ENCODE results near the gene INPP5A. TPM values are rescaled to one million over a fixed set of nuclear protein-coding genes. Genes with fewer than 3 reads are reported as not detected.

Gene INPP5A
- total RNA-seq, 1 experiment from 2014 or later = 16.6 TPM

DNA sequence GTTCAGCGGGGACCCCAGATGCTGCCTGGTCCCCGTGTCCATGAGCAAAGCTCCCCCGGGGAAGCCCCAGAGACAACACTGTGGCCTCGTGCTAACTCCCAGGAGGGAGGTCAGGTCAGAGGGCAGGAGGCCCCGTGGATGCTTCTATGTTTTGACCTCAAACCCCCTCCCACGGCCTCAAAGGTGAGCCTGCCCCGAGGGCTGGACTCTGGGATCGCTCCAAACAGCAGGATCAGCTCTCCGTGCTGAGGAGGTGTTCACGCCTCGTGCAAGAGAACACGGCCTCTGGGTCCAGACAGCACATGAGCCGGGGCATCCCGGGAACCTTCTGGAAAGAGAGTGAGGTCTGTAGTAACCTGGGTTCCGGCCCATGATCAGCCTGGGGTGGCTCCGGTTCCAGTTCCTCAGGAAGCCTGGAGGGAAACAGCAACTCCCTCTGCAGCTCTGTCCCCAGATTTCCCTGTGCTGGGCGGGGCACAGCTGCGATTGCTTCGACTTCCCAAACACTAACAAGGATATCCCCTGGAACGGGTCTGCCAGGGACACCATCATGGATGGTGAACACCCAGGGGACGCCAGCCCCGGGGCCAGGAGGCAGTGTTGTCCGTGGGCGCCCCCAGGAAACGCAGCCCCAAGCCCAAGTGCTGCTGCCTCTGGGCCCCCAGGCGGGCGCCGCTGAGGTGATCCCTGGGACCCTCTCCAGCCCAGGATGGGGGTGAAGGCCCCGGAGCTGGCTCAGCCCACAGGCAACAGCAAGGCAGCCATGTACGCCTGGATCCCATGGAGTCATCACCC is 18.0 kb upstream of the INPP5A start:
- Mint-ChIP-seq H3K27ac (ENCODE audit: unreplicated experiment) (peak overlapping the region; percentile 58), H3K9me3 (ENCODE audit: low read depth, unreplicated experiment) (no peaks in the 10 kb centered on the region), H3K4me1 (ENCODE audit: low read depth, unreplicated experiment) (peaks cover 19% of the 10 kb centered on the region), H3K4me3 (ENCODE audit: low read depth, unreplicated experiment) (peak overlapping the region; percentile 58), H3K36me3 (ENCODE audit: insufficient read depth, unreplicated experiment) (peaks cover 13% of the 10 kb centered on the region), H3K27me3 (ENCODE audit: unreplicated experiment) (peaks cover 10% of the 10 kb centered on the region)
- CTCF ChIA-PET = no interaction called here
- intact Hi-C loops (cut with micrococcal nuclease; ENCODE audit: unreplicated experiment) = no loop called here
- TF ChIP-seq, protein P1, sequence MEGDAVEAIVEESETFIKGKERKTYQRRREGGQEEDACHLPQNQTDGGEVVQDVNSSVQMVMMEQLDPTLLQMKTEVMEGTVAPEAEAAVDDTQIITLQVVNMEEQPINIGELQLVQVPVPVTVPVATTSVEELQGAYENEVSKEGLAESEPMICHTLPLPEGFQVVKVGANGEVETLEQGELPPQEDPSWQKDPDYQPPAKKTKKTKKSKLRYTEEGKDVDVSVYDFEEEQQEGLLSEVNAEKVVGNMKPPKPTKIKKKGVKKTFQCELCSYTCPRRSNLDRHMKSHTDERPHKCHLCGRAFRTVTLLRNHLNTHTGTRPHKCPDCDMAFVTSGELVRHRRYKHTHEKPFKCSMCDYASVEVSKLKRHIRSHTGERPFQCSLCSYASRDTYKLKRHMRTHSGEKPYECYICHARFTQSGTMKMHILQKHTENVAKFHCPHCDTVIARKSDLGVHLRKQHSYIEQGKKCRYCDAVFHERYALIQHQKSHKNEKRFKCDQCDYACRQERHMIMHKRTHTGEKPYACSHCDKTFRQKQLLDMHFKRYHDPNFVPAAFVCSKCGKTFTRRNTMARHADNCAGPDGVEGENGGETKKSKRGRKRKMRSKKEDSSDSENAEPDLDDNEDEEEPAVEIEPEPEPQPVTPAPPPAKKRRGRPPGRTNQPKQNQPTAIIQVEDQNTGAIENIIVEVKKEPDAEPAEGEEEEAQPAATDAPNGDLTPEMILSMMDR (IDR thresholded peaks at IDR 0.05; ENCODE audit: unreplicated experiment) = no peak
- no TSS peak for BruUV-seq (replicated peaks)
- DNase-seq = no peak

DNA sequence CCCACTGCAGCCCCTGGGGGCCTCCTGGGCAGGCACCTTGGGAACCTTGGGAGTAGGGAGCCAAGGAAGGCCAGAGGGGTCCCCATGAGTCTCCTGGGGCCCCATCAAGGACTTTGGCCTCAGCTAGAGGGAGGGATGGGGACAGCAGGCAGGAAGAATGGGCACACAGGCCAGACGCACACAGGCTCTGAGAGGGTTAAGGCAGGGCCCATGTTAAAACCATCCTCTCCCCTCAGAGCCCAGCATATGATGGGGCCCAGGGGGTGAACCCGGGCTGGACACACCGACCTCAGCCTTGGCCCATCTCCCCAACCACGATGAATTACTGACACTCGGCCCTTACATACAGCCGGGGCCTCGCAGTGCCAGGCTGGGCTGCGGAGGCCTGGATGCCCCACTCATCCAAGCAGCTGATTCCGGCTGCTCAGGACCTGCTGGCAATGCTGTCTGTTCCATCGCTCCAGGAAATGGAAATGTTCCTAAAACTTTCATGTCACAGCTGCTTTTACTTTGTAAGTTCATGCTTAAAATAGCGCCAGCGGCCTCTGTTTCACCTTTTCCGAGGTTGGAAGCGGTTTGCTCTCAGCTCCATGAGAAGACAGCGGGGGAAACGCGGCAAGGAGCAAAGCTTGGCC is 17.3 kb upstream of the INPP5A start:
- Mint-ChIP-seq H3K4me3 (ENCODE audit: low read depth, unreplicated experiment) (no peak overlapping the region), H3K27ac (ENCODE audit: unreplicated experiment) (no peak overlapping the region), H3K9me3 (ENCODE audit: low read depth, unreplicated experiment) (no peaks in the 10 kb centered on the region), H3K27me3 (ENCODE audit: unreplicated experiment) (peaks cover 18% of the 10 kb centered on the region), H3K36me3 (ENCODE audit: insufficient read depth, unreplicated experiment) (peaks cover 13% of the 10 kb centered on the region), H3K4me1 (ENCODE audit: low read depth, unreplicated experiment) (peaks cover 19% of the 10 kb centered on the region)
- TF ChIP-seq, protein P1 (IDR thresholded peaks at IDR 0.05; ENCODE audit: unreplicated experiment) = no peak
- BruUV-seq (replicated peaks) = no TSS peak
- CTCF ChIA-PET = no interaction called here
- no peak for DNase-seq
- intact Hi-C loops (cut with micrococcal nuclease; ENCODE audit: unreplicated experiment) = no loop called here

DNA sequence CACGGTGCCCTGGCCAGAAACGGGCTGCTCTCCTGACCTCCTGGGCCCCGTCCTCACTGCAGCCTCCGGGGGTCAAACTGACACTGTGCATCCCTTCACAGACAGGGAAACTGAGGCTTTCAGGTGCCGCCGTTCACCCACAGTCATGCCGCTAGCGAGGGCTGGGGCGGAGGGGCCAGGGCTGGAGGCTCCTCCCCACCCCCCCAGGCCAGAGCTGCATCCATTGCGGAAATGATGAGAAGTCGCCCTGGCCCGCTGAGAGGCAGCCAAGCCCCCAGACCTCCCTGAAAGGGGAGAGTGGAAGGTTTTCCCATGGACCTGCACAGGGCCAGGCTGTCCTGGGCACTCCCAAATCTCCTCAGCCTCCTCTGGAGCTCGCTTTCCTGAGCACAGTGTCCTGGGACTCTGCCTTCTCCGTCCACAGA is 16.5 kb upstream of the INPP5A start:
- Mint-ChIP-seq H3K27me3 (ENCODE audit: unreplicated experiment) (peaks cover 18% of the 10 kb centered on the region), H3K4me3 (ENCODE audit: low read depth, unreplicated experiment) (no peak overlapping the region), H3K36me3 (ENCODE audit: insufficient read depth, unreplicated experiment) (peaks cover 13% of the 10 kb centered on the region), H3K27ac (ENCODE audit: unreplicated experiment) (no peak overlapping the region), H3K9me3 (ENCODE audit: low read depth, unreplicated experiment) (no peaks in the 10 kb centered on the region), H3K4me1 (ENCODE audit: low read depth, unreplicated experiment) (peaks cover 19% of the 10 kb centered on the region)
- intact Hi-C loops (cut with micrococcal nuclease; ENCODE audit: unreplicated experiment) = no loop called here
- TF ChIP-seq, protein P1 (IDR thresholded peaks at IDR 0.05; ENCODE audit: unreplicated experiment) = no peak
- BruUV-seq (replicated peaks) = no TSS peak
- CTCF ChIA-PET = no interaction called here
- DNase-seq = no peak

DNA sequence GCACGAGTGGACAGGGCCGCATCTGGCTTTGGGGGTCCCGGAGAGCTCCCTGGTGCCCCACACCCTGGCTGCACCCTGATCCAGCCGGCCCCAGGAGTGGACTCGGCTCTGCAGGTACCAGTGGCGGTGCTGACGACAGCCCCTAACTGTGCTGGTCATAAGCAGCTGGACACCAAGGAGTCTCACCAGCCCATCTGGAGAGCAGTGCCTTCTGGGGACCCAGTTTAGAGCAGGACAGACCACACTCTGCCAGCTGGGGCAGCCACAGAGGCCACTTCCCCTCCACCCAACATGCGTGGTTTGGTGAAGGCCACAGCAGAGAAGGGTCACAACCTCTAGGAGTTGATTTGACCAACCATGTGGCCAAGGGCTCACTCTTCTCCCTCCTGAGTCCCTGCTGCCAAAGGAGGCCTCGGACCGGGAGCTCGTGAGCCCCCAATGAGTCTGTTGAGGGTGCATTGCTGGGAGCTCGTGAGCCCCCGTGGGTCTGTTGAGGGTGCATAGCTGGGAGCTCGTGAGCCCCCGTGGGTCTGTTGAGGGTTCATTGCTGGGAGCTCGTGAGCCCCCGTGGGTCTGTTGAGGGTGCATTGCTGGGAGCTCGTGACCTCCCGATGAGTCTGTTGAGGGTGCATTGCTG is 16.0 kb upstream of the INPP5A start:
- DNase-seq = no peak
- Mint-ChIP-seq H3K4me3 (ENCODE audit: low read depth, unreplicated experiment) (no peak overlapping the region), H3K27me3 (ENCODE audit: unreplicated experiment) (peaks cover 18% of the 10 kb centered on the region), H3K9me3 (ENCODE audit: low read depth, unreplicated experiment) (no peaks in the 10 kb centered on the region), H3K27ac (ENCODE audit: unreplicated experiment) (no peak overlapping the region), H3K36me3 (ENCODE audit: insufficient read depth, unreplicated experiment) (peaks cover 13% of the 10 kb centered on the region), H3K4me1 (ENCODE audit: low read depth, unreplicated experiment) (peaks cover 15% of the 10 kb centered on the region)
- intact Hi-C loops (cut with micrococcal nuclease; ENCODE audit: unreplicated experiment) = no loop called here
- BruUV-seq (replicated peaks) = no TSS peak
- CTCF ChIA-PET = no interaction called here
- TF ChIP-seq, protein P1 (IDR thresholded peaks at IDR 0.05; ENCODE audit: unreplicated experiment) = no peak

All from Calu3 (cell line).